K562 (cell line): ENCODE data around the gene ARAP1. TPM values are rescaled to one million over a fixed set of nuclear protein-coding genes. Genes with fewer than 3 reads are reported as not detected.

ENCODE experiments used
- AFF4 ChIP-seq: sonication (generic); formaldehyde crosslinking; IDR thresholded peaks from 2 replicates; pipeline ENCODE4 v1.8.0; 2023; ENCODE audit warnings: mild to moderate bottlenecking, missing genetic modification reagents
- CBX8 ChIP-seq: fragments of 200-600 bp; sonication (generic); IDR thresholded peaks from 2 replicates; pipeline ENCODE4 v1.6.1; 2012; ENCODE audit warnings: borderline replicate concordance, mixed run types, low read depth, mild to moderate bottlenecking, moderate library complexity, mixed read lengths, low read length, control low read depth, inconsistent platforms; ENCODE audit not compliant: poor library complexity, severe bottlenecking; ENCODE audit errors: extremely low read depth
- CREM ChIP-seq: IDR thresholded peaks from 2 replicates; pipeline ENCODE4 v1.6.1; 2014; ENCODE audit warnings: antibody characterized with exemption, low read depth
- E2F8 ChIP-seq: fragments of 450-650 bp; IDR thresholded peaks from 2 replicates; pipeline ENCODE4 v1.7.1; 2018; ENCODE audit warnings: mild to moderate bottlenecking, low read depth; ENCODE audit not compliant: partially characterized antibody
- ELF2 ChIP-seq: fragments of 250-450 bp; sonication (Bioruptor Pico); IDR thresholded peaks from 2 replicates; pipeline ENCODE4 v1.5.0; 2021; ENCODE audit warnings: mild to moderate bottlenecking
- GTF2B ChIP-seq: IDR thresholded peaks from 2 replicates; pipeline ENCODE4 v1.6.1; 2011; ENCODE audit not compliant: insufficient read length; ENCODE audit errors: extremely low read depth
- HDAC8 ChIP-seq: fragments of 450-650 bp; IDR thresholded peaks from 2 replicates; pipeline ENCODE4 v1.6.1; 2016; ENCODE audit warnings: mild to moderate bottlenecking, missing genetic modification characterization, moderate library complexity, missing compliant biosample characterization
- HES1 ChIP-seq: fragments of 450-650 bp; IDR thresholded peaks from 2 replicates; pipeline ENCODE4 v1.6.1; 2016; ENCODE audit warnings: low read depth, mild to moderate bottlenecking, moderate library complexity
- MEF2D ChIP-seq: conservative IDR thresholded peaks from 2 replicates; pipeline ENCODE4 v1.6.1; 2016; ENCODE audit warnings: low read depth, missing genetic modification characterization, missing compliant biosample characterization
- NBN ChIP-seq: fragments of 450-650 bp; IDR thresholded peaks from 2 replicates; pipeline ENCODE4 v1.6.1; 2016; ENCODE audit warnings: low read depth, mild to moderate bottlenecking
- NUFIP1 ChIP-seq: fragments of 450-650 bp; IDR thresholded peaks from 2 replicates; pipeline ENCODE4 v1.6.1; 2018; ENCODE audit not compliant: partially characterized antibody
- RFX5 ChIP-seq: IDR thresholded peaks from 2 replicates; pipeline ENCODE4 v1.6.1; 2011; ENCODE audit warnings: low read depth, mild to moderate bottlenecking, improper control_type of control experiment, low read length
- SMARCA5 ChIP-seq: fragments of 450-650 bp; IDR thresholded peaks from 2 replicates; pipeline ENCODE4 v1.6.1; 2016
- ZNF583 ChIP-seq: fragments of 250-450 bp; sonication (Bioruptor Pico); IDR thresholded peaks from 2 replicates; pipeline ENCODE4 v1.4.0; 2020
- polyA plus RNA-seq, 8 experiments: library from polyadenylated mRNA; depleted of rRNA in 4 of 8; stranded (reverse) in 5 of 8; unstranded in 3 of 8; fragments of >200 nt; fragmentation: Nextera tagmentation in 2 of 8; fragmentation: Illumina TruSeq in 1 of 8; extraction: Ambion mirVana in 2 of 8; extraction: Trizol in 1 of 8; gene quantifications; 2 replicates each; pipeline versions ENCODE4 v1.2.1 to v1.2.3, GENCODE V29; 2011 to 2014; ENCODE audit warnings: inconsistent platforms in 1 of 8, missing spikeins in 1 of 8
- total RNA-seq, 7 experiments: library from RNA; depleted of rRNA in 6 of 7; stranded (reverse); fragments of >200 nt in 6 of 7; fragmentation: Illumina TruSeq in 2 of 7; extraction: Trizol in 2 of 7; gene quantifications; 2 replicates each; pipeline versions ENCODE4 v1.2.1 to v1.2.3, GENCODE V29; 2011 to 2021; ENCODE audit warnings: low replicate concordance in 1 of 7

The ARAP1 gene
- total and polyA plus RNA-seq, 9 of the 15 experiments (the other 6 are each of a cell fraction or from before 2014, with no cell fraction given) = 0.23 to 67.0 (median 24.6) TPM

- TF ChIP-seq CREM (peak; percentile 11; the same call in 1 of the 2 replicates), GTF2B (no peak), NBN (no peak), ZNF583 (CRISPR knock-in tag) (0 out of 2 replicates have a peak, but pooled peaks have one; percentile 34), E2F8 (peak; percentile 74), HES1 (no peak), MEF2D (tag) (no peak), AFF4 (CRISPR knock-in tag) (no peak), CBX8 (no peak), RFX5 (no peak), HDAC8 (tag) (0 out of 2 replicates have a peak, but pooled peaks have one; percentile 28), ELF2 (CRISPR knock-in tag) (peak; percentile 21; the same call in 1 of the 2 replicates), SMARCA5 (0 out of 2 replicates have a peak, but pooled peaks have one; percentile 1), NUFIP1 (no peak)
Measured at GRCh38 chr11:72787216-72788104, 35.3 kb upstream of the ARAP1 start (continued).
